Measurements from ENCODE around the gene ASPG. TPM values are rescaled to one million over a fixed set of nuclear protein-coding genes. Genes with fewer than 3 reads are reported as not detected.

The ASPG gene
- total and polyA plus RNA-seq, 2 of the 13 experiments (the other 11 are each of a cell fraction or from before 2014, with no cell fraction given) = not detected

DNA sequence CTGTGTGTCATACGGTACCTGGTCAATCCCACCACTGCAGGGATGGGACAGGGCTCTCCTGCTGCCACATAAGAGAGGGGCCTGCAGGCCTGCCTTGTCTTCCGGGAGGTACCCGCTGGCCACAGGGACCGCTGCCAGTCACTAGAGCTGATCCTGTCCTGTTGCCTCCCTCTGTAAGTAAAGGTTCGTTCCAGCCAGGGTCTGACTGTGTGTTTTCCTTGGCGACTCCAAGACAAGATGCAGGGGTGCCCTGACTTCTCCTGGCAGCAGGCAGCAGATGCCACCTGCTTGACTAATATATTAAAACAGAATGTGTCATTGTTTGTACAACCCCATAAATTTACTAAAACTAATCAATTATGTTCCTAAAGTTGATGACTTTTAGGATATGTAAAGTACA, 41.5 kb upstream of the ASPG start:
- POLR2A ChIA-PET = no interaction called here
- no peak overlapping the region for H3K27ac ChIP-seq (ENCODE audit: extremely low read length, insufficient read depth, low read length)
- no peak overlapping the region for H2AFZ ChIP-seq (ENCODE audit: low read length)
- CTCF ChIA-PET (ENCODE audit: low intra/inter-chr PET ratio, low total read pairs) = no interaction called here
- in situ Hi-C loops (cut with HindIII; ENCODE audit: extremely low pct_ligation_motif_present, low pct_unique_long_range_greater_than_20kb) = no loop called here
- no peaks in the 10 kb centered on the region for H3K36me3 ChIP-seq (replicated peaks in 1 of 2; ENCODE audit: control insufficient read depth in 1 of 2, insufficient read depth in 2 of 2, low read length in 2 of 2)
- no TSS peak for BruUV-seq (replicated peaks)
- DNase-seq (ENCODE audit: low spot score) (no peak), FAIRE-seq (no peak), ATAC-seq (no peak)
- H3K9ac ChIP-seq (ENCODE audit: insufficient read depth, low read depth, low read length) = no peak overlapping the region
- 46% methylated on average over 5 of the region's 6 CpGs for WGBS (ENCODE audit: low lambda C conversion rate)
- H3K79me2 ChIP-seq (ENCODE audit: insufficient read depth, low read length) = no peaks in the 10 kb centered on the region
- H3K27me3 ChIP-seq (ENCODE audit: control insufficient read depth in 1 of 2, insufficient read depth in 2 of 2, low read length in 2 of 2) = peaks cover 6 to 52% of the 10 kb centered on the region in 2 experiments; a peak in 4 of 5 replicates
- H3K9me3 ChIP-seq (ENCODE audit: low read length) = no peaks in the 10 kb centered on the region
- no peaks in the 10 kb centered on the region for H4K20me1 ChIP-seq (ENCODE audit: insufficient read depth, low read length)
- H3K4me2 ChIP-seq (ENCODE audit: low read depth, low read length) = no peak overlapping the region
- no peaks in the 10 kb centered on the region for H3K4me1 ChIP-seq (ENCODE audit: insufficient read depth, low read length)
- H3K4me3 ChIP-seq (replicated peaks in 1 of 3; ENCODE audit: insufficient read depth in 1 of 3, low read depth in 2 of 3, low read length in 3 of 3) = no peak overlapping the region
- intact Hi-C loops (cut with micrococcal nuclease; ENCODE audit: unreplicated experiment) = no loop called here
- TF ChIP-seq, protein P1, sequence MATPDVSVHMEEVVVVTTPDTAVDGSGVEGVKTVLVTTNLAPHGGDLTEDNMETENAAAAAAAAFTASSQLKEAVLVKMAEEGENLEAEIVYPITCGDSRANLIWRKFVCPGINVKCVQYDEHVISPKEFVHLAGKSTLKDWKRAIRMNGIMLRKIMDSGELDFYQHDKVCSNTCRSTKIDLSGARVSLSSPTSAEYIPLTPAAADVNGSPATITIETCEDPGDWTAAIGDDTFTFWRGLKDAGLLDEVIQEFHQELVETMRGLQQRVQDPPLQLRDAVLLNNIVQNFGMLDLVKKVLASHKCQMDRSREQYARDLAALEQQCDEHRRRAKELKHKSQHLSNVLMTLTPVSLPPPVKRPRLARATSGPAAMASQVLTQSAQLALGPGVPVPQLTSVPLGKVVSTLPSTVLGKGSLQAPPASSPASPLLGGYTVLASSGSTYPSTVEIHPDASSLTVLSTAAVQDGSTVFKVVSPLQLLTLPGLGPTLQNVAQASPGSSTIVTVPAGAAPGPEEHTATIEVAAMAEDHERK (CRISPR knock-in tag; IDR thresholded peaks at IDR 0.05; ENCODE audit: low read depth) = no peak
- no peak for TF ChIP-seq NCOA2 (CRISPR knock-in tag; IDR thresholded peaks at IDR 0.05)
- TF ChIP-seq, protein P2, sequence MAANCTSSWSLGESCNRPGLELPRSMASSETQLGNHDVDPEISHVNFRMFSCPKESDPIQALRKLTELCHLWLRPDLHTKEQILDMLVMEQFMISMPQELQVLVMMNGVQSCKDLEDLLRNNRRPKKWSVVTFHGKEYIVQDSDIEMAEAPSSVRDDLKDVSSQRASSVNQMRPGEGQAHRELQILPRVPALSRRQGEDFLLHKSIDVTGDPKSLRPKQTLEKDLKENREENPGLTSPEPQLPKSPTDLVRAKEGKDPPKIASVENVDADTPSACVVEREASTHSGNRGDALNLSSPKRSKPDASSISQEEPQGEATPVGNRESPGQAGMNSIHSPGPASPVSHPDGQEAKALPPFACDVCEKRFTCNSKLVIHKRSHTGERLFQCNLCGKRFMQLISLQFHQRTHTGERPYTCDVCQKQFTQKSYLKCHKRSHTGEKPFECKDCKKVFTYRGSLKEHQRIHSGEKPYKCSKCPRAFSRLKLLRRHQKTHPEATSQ (CRISPR knock-in tag; IDR thresholded peaks at IDR 0.05; ENCODE audit: borderline replicate concordance) = no peak
- TF ChIP-seq, protein P3, sequence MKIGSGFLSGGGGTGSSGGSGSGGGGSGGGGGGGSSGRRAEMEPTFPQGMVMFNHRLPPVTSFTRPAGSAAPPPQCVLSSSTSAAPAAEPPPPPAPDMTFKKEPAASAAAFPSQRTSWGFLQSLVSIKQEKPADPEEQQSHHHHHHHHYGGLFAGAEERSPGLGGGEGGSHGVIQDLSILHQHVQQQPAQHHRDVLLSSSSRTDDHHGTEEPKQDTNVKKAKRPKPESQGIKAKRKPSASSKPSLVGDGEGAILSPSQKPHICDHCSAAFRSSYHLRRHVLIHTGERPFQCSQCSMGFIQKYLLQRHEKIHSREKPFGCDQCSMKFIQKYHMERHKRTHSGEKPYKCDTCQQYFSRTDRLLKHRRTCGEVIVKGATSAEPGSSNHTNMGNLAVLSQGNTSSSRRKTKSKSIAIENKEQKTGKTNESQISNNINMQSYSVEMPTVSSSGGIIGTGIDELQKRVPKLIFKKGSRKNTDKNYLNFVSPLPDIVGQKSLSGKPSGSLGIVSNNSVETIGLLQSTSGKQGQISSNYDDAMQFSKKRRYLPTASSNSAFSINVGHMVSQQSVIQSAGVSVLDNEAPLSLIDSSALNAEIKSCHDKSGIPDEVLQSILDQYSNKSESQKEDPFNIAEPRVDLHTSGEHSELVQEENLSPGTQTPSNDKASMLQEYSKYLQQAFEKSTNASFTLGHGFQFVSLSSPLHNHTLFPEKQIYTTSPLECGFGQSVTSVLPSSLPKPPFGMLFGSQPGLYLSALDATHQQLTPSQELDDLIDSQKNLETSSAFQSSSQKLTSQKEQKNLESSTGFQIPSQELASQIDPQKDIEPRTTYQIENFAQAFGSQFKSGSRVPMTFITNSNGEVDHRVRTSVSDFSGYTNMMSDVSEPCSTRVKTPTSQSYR (CRISPR knock-in tag; IDR thresholded peaks at IDR 0.05; ENCODE audit: borderline replicate concordance) = no peak
- TF ChIP-seq, protein P4, sequence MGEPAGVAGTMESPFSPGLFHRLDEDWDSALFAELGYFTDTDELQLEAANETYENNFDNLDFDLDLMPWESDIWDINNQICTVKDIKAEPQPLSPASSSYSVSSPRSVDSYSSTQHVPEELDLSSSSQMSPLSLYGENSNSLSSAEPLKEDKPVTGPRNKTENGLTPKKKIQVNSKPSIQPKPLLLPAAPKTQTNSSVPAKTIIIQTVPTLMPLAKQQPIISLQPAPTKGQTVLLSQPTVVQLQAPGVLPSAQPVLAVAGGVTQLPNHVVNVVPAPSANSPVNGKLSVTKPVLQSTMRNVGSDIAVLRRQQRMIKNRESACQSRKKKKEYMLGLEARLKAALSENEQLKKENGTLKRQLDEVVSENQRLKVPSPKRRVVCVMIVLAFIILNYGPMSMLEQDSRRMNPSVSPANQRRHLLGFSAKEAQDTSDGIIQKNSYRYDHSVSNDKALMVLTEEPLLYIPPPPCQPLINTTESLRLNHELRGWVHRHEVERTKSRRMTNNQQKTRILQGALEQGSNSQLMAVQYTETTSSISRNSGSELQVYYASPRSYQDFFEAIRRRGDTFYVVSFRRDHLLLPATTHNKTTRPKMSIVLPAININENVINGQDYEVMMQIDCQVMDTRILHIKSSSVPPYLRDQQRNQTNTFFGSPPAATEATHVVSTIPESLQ (CRISPR knock-in tag; conservative IDR thresholded peaks at IDR 0.05) = no peak
- no peak for TF ChIP-seq RNF2 (conservative IDR thresholded peaks at IDR 0.05; ENCODE audit: low read depth)
- TF ChIP-seq, protein P5, sequence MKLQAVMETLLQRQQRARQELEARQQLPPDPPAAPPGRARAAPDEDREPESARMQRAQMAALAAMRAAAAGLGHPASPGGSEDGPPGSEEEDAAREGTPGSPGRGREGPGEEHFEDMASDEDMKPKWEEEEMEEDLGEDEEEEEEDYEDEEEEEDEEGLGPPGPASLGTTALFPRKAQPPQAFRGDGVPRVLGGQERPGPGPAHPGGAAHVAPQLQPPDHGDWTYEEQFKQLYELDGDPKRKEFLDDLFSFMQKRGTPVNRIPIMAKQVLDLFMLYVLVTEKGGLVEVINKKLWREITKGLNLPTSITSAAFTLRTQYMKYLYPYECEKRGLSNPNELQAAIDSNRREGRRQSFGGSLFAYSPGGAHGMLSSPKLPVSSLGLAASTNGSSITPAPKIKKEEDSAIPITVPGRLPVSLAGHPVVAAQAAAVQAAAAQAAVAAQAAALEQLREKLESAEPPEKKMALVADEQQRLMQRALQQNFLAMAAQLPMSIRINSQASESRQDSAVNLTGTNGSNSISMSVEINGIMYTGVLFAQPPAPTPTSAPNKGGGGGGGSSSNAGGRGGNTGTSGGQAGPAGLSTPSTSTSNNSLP (IDR thresholded peaks at IDR 0.05; ENCODE audit: low read depth, low read length) = no peak
- TF ChIP-seq, protein P6, sequence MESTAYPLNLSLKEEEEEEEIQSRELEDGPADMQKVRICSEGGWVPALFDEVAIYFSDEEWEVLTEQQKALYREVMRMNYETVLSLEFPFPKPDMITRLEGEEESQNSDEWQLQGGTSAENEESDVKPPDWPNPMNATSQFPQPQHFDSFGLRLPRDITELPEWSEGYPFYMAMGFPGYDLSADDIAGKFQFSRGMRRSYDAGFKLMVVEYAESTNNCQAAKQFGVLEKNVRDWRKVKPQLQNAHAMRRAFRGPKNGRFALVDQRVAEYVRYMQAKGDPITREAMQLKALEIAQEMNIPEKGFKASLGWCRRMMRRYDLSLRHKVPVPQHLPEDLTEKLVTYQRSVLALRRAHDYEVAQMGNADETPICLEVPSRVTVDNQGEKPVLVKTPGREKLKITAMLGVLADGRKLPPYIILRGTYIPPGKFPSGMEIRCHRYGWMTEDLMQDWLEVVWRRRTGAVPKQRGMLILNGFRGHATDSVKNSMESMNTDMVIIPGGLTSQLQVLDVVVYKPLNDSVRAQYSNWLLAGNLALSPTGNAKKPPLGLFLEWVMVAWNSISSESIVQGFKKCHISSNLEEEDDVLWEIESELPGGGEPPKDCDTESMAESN (CRISPR knock-in tag; conservative IDR thresholded peaks at IDR 0.05) = no peak
- no peak for TF ChIP-seq ZNF207 (IDR thresholded peaks at IDR 0.05; ENCODE audit: borderline replicate concordance)
- TF ChIP-seq, protein P7, sequence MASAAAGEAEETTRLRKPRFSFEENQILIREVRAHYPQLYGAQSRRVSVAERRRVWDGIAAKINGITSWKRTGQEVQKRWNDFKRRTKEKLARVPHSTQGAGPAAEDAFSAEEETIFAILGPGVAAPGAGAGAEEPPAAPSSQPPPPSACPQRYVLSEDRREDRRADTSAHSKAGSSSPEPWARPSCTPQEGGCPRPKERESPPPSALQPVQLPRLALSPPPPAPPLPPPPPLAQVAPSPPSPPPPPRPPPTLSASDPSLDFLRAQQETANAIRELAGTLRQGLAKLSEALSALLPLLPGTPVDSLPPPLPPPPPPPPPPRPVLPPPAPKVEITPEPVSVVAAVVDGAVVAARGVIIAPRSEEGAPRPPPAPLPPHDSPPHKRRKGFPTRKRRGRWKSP (CRISPR knock-in tag; IDR thresholded peaks at IDR 0.05) = no peak

All from HepG2 (cell line).